ENCODE measurements around the gene IRF2. TPM values are rescaled to one million over a fixed set of nuclear protein-coding genes. Genes with fewer than 3 reads are reported as not detected.
A peak's percentile ranks its signal among the peaks of the same experiment; 100 is the strongest.

IRF2 gene
- 12.7 and 16.1 TPM in 2 replicates for total RNA-seq (ENCODE audit: low replicate concordance)

GRCh38 chr4:184474263-184475095 lies at the start of gene IRF2:
TSS of gene IRF2 (minus strand) at chr4:184474550. CDS start at chr4:184429064, 45,486 bp downstream.
- Mint-ChIP-seq H3K4me3 (peak within 1 kb of the TSS; percentile 99), H3K27ac (peak within 1 kb of the TSS; percentile 71), H3K9me3 (no peaks in the 10 kb centered on the region), H3K36me3 (peaks cover 3% of the 10 kb centered on the region), H3K4me1 (peaks cover 40% of the 10 kb centered on the region), H3K27me3 (ENCODE audit: insufficient read depth, low read depth) (peaks cover 9% of the 10 kb centered on the region)
- Histone ChIP-seq H3F3A (ENCODE audit: low read depth) (peaks cover 23% of the 10 kb centered on the region), H3K4me2 (peak within 1 kb of the TSS; percentile 94), H3K27ac (no peak within 1 kb of the TSS), H3K79me2 (ENCODE audit: low read depth) (peaks cover 39% of the 10 kb centered on the region), H2AFZ (replicated peaks) (peak within 1 kb of the TSS; percentile 86), H3K4me1 (peaks cover 8% of the 10 kb centered on the region), H3K9ac (no peak within 1 kb of the TSS), H4K20me1 (ENCODE audit: low read depth) (peaks cover 14% of the 10 kb centered on the region), H3K9me3 (ENCODE audit: low read depth) (no peaks in the 10 kb centered on the region), H3K4me3 (peak within 1 kb of the TSS; percentile 70), H3K36me3 (no peaks in the 10 kb centered on the region), H3K27me3 (peaks cover 7% of the 10 kb centered on the region)
- DNase-seq (ENCODE audit: low spot score): peak; percentile 94
- peak; percentile 27 for TF ChIP-seq EZH2 (IDR thresholded peaks at IDR 0.05)
- TF ChIP-seq CTCF (IDR thresholded peaks at IDR 0.05): no peak
- TF ChIP-seq EZH2phosphoT487 (IDR thresholded peaks at IDR 0.05): no peak

- peaks cover 17% of the 10 kb centered on the region for H3K9me3 Mint-ChIP-seq
- no peak overlapping the region for H3K4me3 Mint-ChIP-seq
- no peaks in the 10 kb centered on the region for H4K20me1 ChIP-seq (ENCODE audit: low read depth)
Measured at GRCh38 chr4:184515606-184516005, 41.3 kb upstream of the IRF2 start.

GRCh38 chr4:184514121-184514988 lies 40.0 kb upstream of the IRF2 start:
- Histone ChIP-seq H3K27me3 (no peaks in the 10 kb centered on the region), H4K20me1 (ENCODE audit: low read depth) (no peaks in the 10 kb centered on the region), H3F3A (ENCODE audit: low read depth) (peaks cover 25% of the 10 kb centered on the region), H3K79me2 (ENCODE audit: low read depth) (no peaks in the 10 kb centered on the region), H3K4me1 (peaks cover 32% of the 10 kb centered on the region), H3K9ac (no peak overlapping the region), H3K4me2 (peak overlapping the region; percentile 42), H3K4me3 (no peak overlapping the region), H2AFZ (replicated peaks) (no peak overlapping the region), H3K27ac (peak overlapping the region; percentile 79), H3K9me3 (ENCODE audit: low read depth) (peaks cover 9% of the 10 kb centered on the region), H3K36me3 (no peaks in the 10 kb centered on the region)
- peaks cover 4% of the 10 kb centered on the region for H3K36me3 Mint-ChIP-seq
- H3K4me1 Mint-ChIP-seq: peaks cover 21% of the 10 kb centered on the region
- peak overlapping the region; percentile 54 for H3K27ac Mint-ChIP-seq
- peaks cover 23% of the 10 kb centered on the region for H3K9me3 Mint-ChIP-seq
- peak; percentile 59 for DNase-seq (ENCODE audit: low spot score)
- H3K27me3 Mint-ChIP-seq (ENCODE audit: insufficient read depth, low read depth): no peaks in the 10 kb centered on the region
- H3K4me3 Mint-ChIP-seq: no peak overlapping the region
- TF ChIP-seq EZH2 (IDR thresholded peaks at IDR 0.05) (no peak), CTCF (IDR thresholded peaks at IDR 0.05) (no peak), EZH2phosphoT487 (IDR thresholded peaks at IDR 0.05) (no peak)

More at GRCh38 chr4:184515606-184516005, 41.3 kb upstream of the IRF2 start:
- Histone ChIP-seq H3F3A (ENCODE audit: low read depth) (peaks cover 25% of the 10 kb centered on the region), H3K4me3 (no peak overlapping the region), H3K4me2 (no peak overlapping the region), H3K9ac (no peak overlapping the region), H3K27me3 (no peaks in the 10 kb centered on the region), H3K4me1 (peaks cover 32% of the 10 kb centered on the region), H3K9me3 (ENCODE audit: low read depth) (peaks cover 12% of the 10 kb centered on the region), H3K79me2 (ENCODE audit: low read depth) (no peaks in the 10 kb centered on the region), H3K36me3 (no peaks in the 10 kb centered on the region), H2AFZ (replicated peaks) (no peak overlapping the region), H3K27ac (no peak overlapping the region)
- Mint-ChIP-seq H3K27me3 (ENCODE audit: insufficient read depth, low read depth) (no peaks in the 10 kb centered on the region), H3K4me1 (peaks cover 21% of the 10 kb centered on the region), H3K36me3 (no peaks in the 10 kb centered on the region), H3K27ac (peak overlapping the region; percentile 15)
- TF ChIP-seq EZH2 (IDR thresholded peaks at IDR 0.05) (no peak), EZH2phosphoT487 (IDR thresholded peaks at IDR 0.05) (no peak), CTCF (IDR thresholded peaks at IDR 0.05) (no peak)
- DNase-seq (ENCODE audit: low spot score): no peak

Data from neural progenitor cell (in vitro differentiated cells).